ENCODE results near the gene SIX3.

SIX3 gene

GRCh38 chr2:44922776-44923175, 18.7 kb upstream of the SIX3 start:
- Histone ChIP-seq H3K4me3 (ENCODE audit: low read length) (no peak overlapping the region), H3K4me2 (ENCODE audit: low read length) (no peak overlapping the region), H3K79me2 (ENCODE audit: low read length) (no peaks in the 10 kb centered on the region), H2AFZ (ENCODE audit: low read depth, low read length) (no peak overlapping the region), H4K20me1 (ENCODE audit: insufficient read depth, low read length) (no peaks in the 10 kb centered on the region), H3K27me3 (ENCODE audit: low read depth, low read length) (peaks cover 12% of the 10 kb centered on the region), H3K4me1 (ENCODE audit: low read length) (peaks cover 15% of the 10 kb centered on the region), H3K36me3 (replicated peaks; ENCODE audit: low read depth, low read length) (no peaks in the 10 kb centered on the region), H3K9ac (ENCODE audit: low read length) (no peak overlapping the region), H3K9me3 (ENCODE audit: insufficient read depth, low read length) (no peaks in the 10 kb centered on the region), H3K27ac (ENCODE audit: low read length) (no peak overlapping the region)
- TF ChIP-seq EZH2phosphoT487 (IDR thresholded peaks at IDR 0.05; ENCODE audit: low read depth) (no peak), CTCF (IDR thresholded peaks at IDR 0.05; ENCODE audit: low read depth, low read length) (no peak)

GRCh38 chr2:44925561-44926136, 15.9 kb upstream of the SIX3 start:
- H3K27me3 ChIP-seq (ENCODE audit: low read depth, low read length), result peaks cover 12% of the 10 kb centered on the region
- no peak overlapping the region for H3K27ac ChIP-seq (ENCODE audit: low read length)

GRCh38 chr2:44926957-44927356, 14.5 kb upstream of the SIX3 start:
- no peak overlapping the region for H3K4me3 ChIP-seq (ENCODE audit: low read length)
- peaks cover 12% of the 10 kb centered on the region for H3K27me3 ChIP-seq (ENCODE audit: low read depth, low read length)
- no peaks in the 10 kb centered on the region for H3K9me3 ChIP-seq (ENCODE audit: insufficient read depth, low read length)
- no peak overlapping the region for H3K9ac ChIP-seq (ENCODE audit: low read length)
- no peaks in the 10 kb centered on the region for H4K20me1 ChIP-seq (ENCODE audit: insufficient read depth, low read length)
- H3K36me3 ChIP-seq (replicated peaks; ENCODE audit: low read depth, low read length), result no peaks in the 10 kb centered on the region
- no peak overlapping the region for H3K27ac ChIP-seq (ENCODE audit: low read length)
- no peak overlapping the region for H3K4me2 ChIP-seq (ENCODE audit: low read length)
- peaks cover 6% of the 10 kb centered on the region for H3K4me1 ChIP-seq (ENCODE audit: low read length)
- no peak for TF ChIP-seq EZH2phosphoT487 (IDR thresholded peaks at IDR 0.05; ENCODE audit: low read depth)
- TF ChIP-seq CTCF (IDR thresholded peaks at IDR 0.05; ENCODE audit: low read depth, low read length), result no peak
- no peaks in the 10 kb centered on the region for H3K79me2 ChIP-seq (ENCODE audit: low read length)
- H2AFZ ChIP-seq (ENCODE audit: low read depth, low read length), result no peak overlapping the region

More at GRCh38 chr2:44925561-44926136, 15.9 kb upstream of the SIX3 start:
- no peaks in the 10 kb centered on the region for H4K20me1 ChIP-seq (ENCODE audit: insufficient read depth, low read length)
- H3K4me3 ChIP-seq (ENCODE audit: low read length), result no peak overlapping the region
- H3K4me2 ChIP-seq (ENCODE audit: low read length), result no peak overlapping the region
- H3K79me2 ChIP-seq (ENCODE audit: low read length), result no peaks in the 10 kb centered on the region
- H3K9ac ChIP-seq (ENCODE audit: low read length), result no peak overlapping the region
- no peaks in the 10 kb centered on the region for H3K9me3 ChIP-seq (ENCODE audit: insufficient read depth, low read length)
- no peak overlapping the region for H2AFZ ChIP-seq (ENCODE audit: low read depth, low read length)
- no peak for TF ChIP-seq EZH2phosphoT487 (IDR thresholded peaks at IDR 0.05; ENCODE audit: low read depth)
- no peak for TF ChIP-seq CTCF (IDR thresholded peaks at IDR 0.05; ENCODE audit: low read depth, low read length)
- H3K4me1 ChIP-seq (ENCODE audit: low read length), result peaks cover 6% of the 10 kb centered on the region
- no peaks in the 10 kb centered on the region for H3K36me3 ChIP-seq (replicated peaks; ENCODE audit: low read depth, low read length)

- H3K79me2 ChIP-seq (ENCODE audit: low read length), result no peaks in the 10 kb centered on the region
- no peak overlapping the region for H3K27ac ChIP-seq (ENCODE audit: low read length)
- H3K9ac ChIP-seq (ENCODE audit: low read length), result no peak overlapping the region
- H3K9me3 ChIP-seq (ENCODE audit: insufficient read depth, low read length), result no peaks in the 10 kb centered on the region
- no peaks in the 10 kb centered on the region for H3K36me3 ChIP-seq (replicated peaks; ENCODE audit: low read depth, low read length)
- H4K20me1 ChIP-seq (ENCODE audit: insufficient read depth, low read length), result no peaks in the 10 kb centered on the region
- H3K4me2 ChIP-seq (ENCODE audit: low read length), result no peak overlapping the region
- TF ChIP-seq CTCF (IDR thresholded peaks at IDR 0.05; ENCODE audit: low read depth, low read length) (no peak), EZH2phosphoT487 (IDR thresholded peaks at IDR 0.05; ENCODE audit: low read depth) (no peak)
- H3K4me1 ChIP-seq (ENCODE audit: low read length), result peaks cover 6% of the 10 kb centered on the region
- peaks cover 12% of the 10 kb centered on the region for H3K27me3 ChIP-seq (ENCODE audit: low read depth, low read length)
- no peak overlapping the region for H2AFZ ChIP-seq (ENCODE audit: low read depth, low read length)
- H3K4me3 ChIP-seq (ENCODE audit: low read length), result no peak overlapping the region
Observed at GRCh38 chr2:44927985-44928482, 13.5 kb upstream of the SIX3 start.

All from OCI-LY3 (cell line).